Measurements from ENCODE around the gene METTL9.

The METTL9 gene

DNA sequence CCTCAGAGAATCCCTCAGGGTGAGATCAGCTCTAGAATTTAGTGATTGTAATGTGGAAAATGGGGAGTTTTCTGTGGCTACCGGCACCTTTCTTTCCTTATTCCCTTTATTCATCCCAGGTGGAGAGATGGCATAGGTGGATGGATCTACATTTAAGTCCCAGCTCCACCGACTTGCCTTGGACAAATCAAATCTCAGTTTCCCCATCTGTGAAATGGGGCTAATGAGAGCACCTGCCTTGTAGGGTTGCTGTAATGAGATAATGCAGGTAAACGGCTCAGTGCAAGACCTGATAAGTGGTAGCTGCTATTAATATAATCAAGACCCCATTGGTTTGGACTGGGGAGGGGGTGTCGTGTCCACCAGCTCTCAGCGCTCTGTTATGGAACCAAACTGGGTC is 104.9 kb downstream of the METTL9 start:
- TF ChIP-seq, protein P1, sequence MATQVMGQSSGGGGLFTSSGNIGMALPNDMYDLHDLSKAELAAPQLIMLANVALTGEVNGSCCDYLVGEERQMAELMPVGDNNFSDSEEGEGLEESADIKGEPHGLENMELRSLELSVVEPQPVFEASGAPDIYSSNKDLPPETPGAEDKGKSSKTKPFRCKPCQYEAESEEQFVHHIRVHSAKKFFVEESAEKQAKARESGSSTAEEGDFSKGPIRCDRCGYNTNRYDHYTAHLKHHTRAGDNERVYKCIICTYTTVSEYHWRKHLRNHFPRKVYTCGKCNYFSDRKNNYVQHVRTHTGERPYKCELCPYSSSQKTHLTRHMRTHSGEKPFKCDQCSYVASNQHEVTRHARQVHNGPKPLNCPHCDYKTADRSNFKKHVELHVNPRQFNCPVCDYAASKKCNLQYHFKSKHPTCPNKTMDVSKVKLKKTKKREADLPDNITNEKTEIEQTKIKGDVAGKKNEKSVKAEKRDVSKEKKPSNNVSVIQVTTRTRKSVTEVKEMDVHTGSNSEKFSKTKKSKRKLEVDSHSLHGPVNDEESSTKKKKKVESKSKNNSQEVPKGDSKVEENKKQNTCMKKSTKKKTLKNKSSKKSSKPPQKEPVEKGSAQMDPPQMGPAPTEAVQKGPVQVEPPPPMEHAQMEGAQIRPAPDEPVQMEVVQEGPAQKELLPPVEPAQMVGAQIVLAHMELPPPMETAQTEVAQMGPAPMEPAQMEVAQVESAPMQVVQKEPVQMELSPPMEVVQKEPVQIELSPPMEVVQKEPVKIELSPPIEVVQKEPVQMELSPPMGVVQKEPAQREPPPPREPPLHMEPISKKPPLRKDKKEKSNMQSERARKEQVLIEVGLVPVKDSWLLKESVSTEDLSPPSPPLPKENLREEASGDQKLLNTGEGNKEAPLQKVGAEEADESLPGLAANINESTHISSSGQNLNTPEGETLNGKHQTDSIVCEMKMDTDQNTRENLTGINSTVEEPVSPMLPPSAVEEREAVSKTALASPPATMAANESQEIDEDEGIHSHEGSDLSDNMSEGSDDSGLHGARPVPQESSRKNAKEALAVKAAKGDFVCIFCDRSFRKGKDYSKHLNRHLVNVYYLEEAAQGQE (IDR thresholded peaks at IDR 0.05; ENCODE audit: insufficient read depth in 1 of 2, low read depth in 2 of 2, low read length in 2 of 2), result no peak
- TF ChIP-seq POLR2AphosphoS5 (IDR thresholded peaks at IDR 0.05; ENCODE audit: low read depth, low read length), result no peak
- no peak for TF ChIP-seq TAF1 (IDR thresholded peaks at IDR 0.05; ENCODE audit: borderline replicate concordance, insufficient read depth, low read length)
- no peak for TF ChIP-seq FOXP2 (optimal IDR thresholded peaks at IDR 0.05; ENCODE audit: borderline replicate concordance, extremely low read depth, extremely low read length, insufficient read depth)
- TF ChIP-seq SIN3A (IDR thresholded peaks at IDR 0.05; ENCODE audit: borderline replicate concordance, insufficient read depth, low read length), result no peak

DNA sequence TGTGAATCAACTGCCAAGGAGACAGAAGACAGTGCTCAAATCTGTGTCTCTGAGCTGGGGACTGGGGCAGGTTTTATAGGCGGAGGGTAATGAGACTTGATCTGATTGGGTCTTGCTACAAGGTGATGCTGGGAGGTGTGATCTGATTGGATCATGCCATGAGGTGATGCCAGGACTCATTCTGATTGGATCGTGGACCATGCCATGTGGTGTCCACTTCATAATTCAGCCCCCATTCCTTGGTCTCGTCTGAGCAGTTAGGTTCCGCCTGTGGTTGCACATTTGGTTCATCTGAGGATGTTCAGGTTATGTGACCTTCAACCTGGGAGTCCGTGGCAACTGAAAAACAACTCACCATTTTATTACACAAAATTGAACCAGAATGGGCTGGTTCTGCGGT is 105.4 kb downstream of the METTL9 start:
- TF ChIP-seq, protein P1 (IDR thresholded peaks at IDR 0.05; ENCODE audit: insufficient read depth in 1 of 2, low read depth in 2 of 2, low read length in 2 of 2), result no peak
- TF ChIP-seq SIN3A (IDR thresholded peaks at IDR 0.05; ENCODE audit: borderline replicate concordance, insufficient read depth, low read length) (no peak), TAF1 (IDR thresholded peaks at IDR 0.05; ENCODE audit: borderline replicate concordance, insufficient read depth, low read length) (no peak)

Measured in PFSK-1 (cell line).